HL-60 (cell line): ENCODE data around the gene WDR27.

Experiments
- CTCF ChIP-seq: IDR thresholded peaks from one replicate; pipeline ENCODE4 v1.5.1; 2011; ENCODE audit warnings: low read length, control low read depth, inconsistent platforms; ENCODE audit not compliant: insufficient read depth
- GABPA ChIP-seq: IDR thresholded peaks from 2 replicates; pipeline ENCODE4 v1.6.1; 2012; ENCODE audit warnings: low read depth
- POLR2AphosphoS5 ChIP-seq: IDR thresholded peaks from 2 replicates; pipeline ENCODE4 v1.6.1; 2012; ENCODE audit warnings: low read depth

GRCh38 chr6:169427856-169428255 is 274.0 kb downstream of the WDR27 start:
- no peak for TF ChIP-seq CTCF
- TF ChIP-seq GABPA = no peak
- no peak for TF ChIP-seq POLR2AphosphoS5
